ENCODE data around the gene DMTF1. TPM values are rescaled to one million over a fixed set of nuclear protein-coding genes. Genes with fewer than 3 reads are reported as not detected.

DMTF1 gene
- total RNA-seq, 1 experiment from 2014 or later, result 25.4 TPM

Other genes with a start within 250 kb of the DMTF1 start
- gene ELAPOR2, start 92.8 kb upstream of the DMTF1 start, total RNA-seq (2014; rRNA removed; shearing (Covaris generic); ENCODE audit: low replicate concordance), result 0.98 TPM in 1 of 2 replicates, not detected in the other
- 81.6 and 96.4 TPM in 2 replicates for gene TMEM243, start 67.3 kb downstream of the DMTF1 start, total RNA-seq (2014; rRNA removed; shearing (Covaris generic); ENCODE audit: low replicate concordance)
- 1.0 and 8.6 TPM in 2 replicates for gene CROT, start 193.2 kb downstream of the DMTF1 start, total RNA-seq (2014; rRNA removed; shearing (Covaris generic); ENCODE audit: low replicate concordance)